Rectal smooth muscle tissue (tissue), 1 donor: Measurements from ENCODE around the gene WASHC4.
"Not testable (repeated sequence)": the region's sequence is repeated elsewhere in the genome, so short reads cannot be mapped to it uniquely, and the experiment has no call there.

ENCODE experiments used
- H3K27ac ChIP-seq: one replicate; pipeline ENCODE4 v1.7.0; 2013; ENCODE audit warnings: low read depth, low read length, inconsistent platforms
- H3K27me3 ChIP-seq: one replicate; pipeline ENCODE4 v1.7.0; 2013; ENCODE audit warnings: low read length; ENCODE audit not compliant: control insufficient read depth, insufficient read depth
- H3K36me3 ChIP-seq: one replicate; pipeline ENCODE4 v1.7.0; 2013; ENCODE audit warnings: low read length; ENCODE audit not compliant: control insufficient read depth, insufficient read depth
- H3K4me1 ChIP-seq: one replicate; pipeline ENCODE4 v1.7.0; 2013; ENCODE audit warnings: low read length; ENCODE audit not compliant: control insufficient read depth, insufficient read depth
- H3K4me3 ChIP-seq: one replicate; pipeline ENCODE4 v1.7.0; 2013; ENCODE audit warnings: low read length
- H3K9ac ChIP-seq: one replicate; pipeline ENCODE4 v1.7.0; 2013; ENCODE audit warnings: low read length

WASHC4 gene

GRCh38 chr12:105157606-105158005, 50.1 kb downstream of the WASHC4 start:
- no peaks in the 10 kb centered on the region for H3K4me1 ChIP-seq
- peaks cover 14% of the 10 kb centered on the region for H3K36me3 ChIP-seq
- no peak overlapping the region for H3K4me3 ChIP-seq

DNA sequence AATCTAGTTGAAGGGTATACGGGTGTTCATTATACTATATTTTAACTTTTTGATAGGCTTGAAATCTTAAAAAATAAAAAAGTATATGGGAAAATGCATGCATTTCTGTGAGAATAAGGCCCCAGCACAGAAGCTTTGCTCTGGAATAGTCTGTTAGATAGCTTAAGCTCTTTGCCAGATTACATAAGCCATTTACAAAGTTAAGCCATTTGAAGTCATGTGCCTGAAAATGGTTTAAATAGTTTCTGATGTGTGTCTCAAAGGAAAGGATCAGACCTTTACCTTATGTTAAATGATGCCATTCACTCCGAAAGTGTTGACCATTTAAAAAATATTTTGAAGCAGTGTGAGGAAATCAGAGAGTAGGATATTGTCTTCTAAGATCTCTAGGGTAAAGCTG, 51.3 kb downstream of the WASHC4 start:
- Histone ChIP-seq H3K27ac (no peak overlapping the region), H3K27me3 (no peaks in the 10 kb centered on the region), H3K9ac (no peak overlapping the region), H3K36me3 (peaks cover 14% of the 10 kb centered on the region), H3K4me1 (no peaks in the 10 kb centered on the region), H3K4me3 (no peak overlapping the region)

More at GRCh38 chr12:105157606-105158005, 50.1 kb downstream of the WASHC4 start:
- Histone ChIP-seq H3K27me3 (no peaks in the 10 kb centered on the region), H3K27ac (no peak overlapping the region), H3K9ac (no peak overlapping the region)

GRCh38 chr12:105162174-105162573, 54.6 kb downstream of the WASHC4 start:
- Histone ChIP-seq H3K4me3 (no peak overlapping the region), H3K27ac (no peak overlapping the region)

GRCh38 chr12:105164068-105164467, 56.5 kb downstream of the WASHC4 start:
- Histone ChIP-seq H3K4me3 (no peak overlapping the region), H3K4me1 (no peaks in the 10 kb centered on the region), H3K36me3 (peaks cover 7% of the 10 kb centered on the region), H3K9ac (no peak overlapping the region), H3K27ac (no peak overlapping the region), H3K27me3 (no peaks in the 10 kb centered on the region)

More at GRCh38 chr12:105162174-105162573, 54.6 kb downstream of the WASHC4 start:
- no peaks in the 10 kb centered on the region for H3K4me1 ChIP-seq
- H3K36me3 ChIP-seq = peaks cover 7% of the 10 kb centered on the region
- no peak overlapping the region for H3K9ac ChIP-seq
- no peaks in the 10 kb centered on the region for H3K27me3 ChIP-seq

- no peak overlapping the region for H3K4me3 ChIP-seq
- no peak overlapping the region for H3K9ac ChIP-seq
- peaks cover 9% of the 10 kb centered on the region for H3K36me3 ChIP-seq
- no peaks in the 10 kb centered on the region for H3K27me3 ChIP-seq
- H3K4me1 ChIP-seq = no peaks in the 10 kb centered on the region
- H3K27ac ChIP-seq = no peak overlapping the region
Measured at GRCh38 chr12:105166736-105167135, 59.2 kb downstream of the WASHC4 start.

DNA sequence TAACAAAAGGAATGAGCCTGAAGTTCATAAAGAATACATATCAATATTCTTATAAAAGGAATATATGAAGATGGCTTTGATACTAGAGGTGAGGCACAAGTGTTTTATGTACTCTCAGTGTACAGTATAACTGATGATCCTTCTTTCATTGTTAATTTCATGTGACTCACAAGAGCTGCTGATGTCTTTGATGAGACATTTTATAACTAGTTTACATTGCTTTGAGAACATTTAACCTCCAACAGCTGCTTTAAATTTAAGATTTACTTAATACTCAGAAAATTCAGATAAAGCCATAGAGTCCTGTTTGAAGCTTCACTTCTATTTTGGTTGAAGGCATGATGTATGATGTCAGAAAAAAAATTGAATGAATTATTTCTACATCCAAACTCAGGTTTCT, 59.8 kb downstream of the WASHC4 start:
- Histone ChIP-seq H3K9ac (no peak overlapping the region), H3K4me3 (no peak overlapping the region), H3K27me3 (no peaks in the 10 kb centered on the region), H3K27ac (no peak overlapping the region), H3K36me3 (peaks cover 9% of the 10 kb centered on the region), H3K4me1 (no peaks in the 10 kb centered on the region)

DNA sequence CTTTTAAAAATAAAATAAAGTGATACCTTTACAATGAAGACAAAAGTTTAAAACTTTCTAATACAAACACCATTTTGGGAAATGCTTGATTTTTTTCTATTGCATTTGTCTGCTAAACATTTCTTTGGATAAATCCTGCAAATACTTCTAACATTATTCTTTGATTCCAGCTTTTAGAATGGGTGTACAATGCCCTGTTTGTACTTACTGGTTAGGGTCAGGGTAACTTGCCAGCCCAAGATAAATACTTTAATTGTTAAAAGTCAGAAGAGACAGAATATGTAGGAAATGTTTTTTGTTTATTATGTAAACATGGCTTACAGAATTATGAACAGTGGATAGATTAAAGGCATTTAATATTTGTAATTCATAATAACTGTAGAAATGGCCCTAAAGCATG, 60.5 kb downstream of the WASHC4 start:
- Histone ChIP-seq H3K27ac (no peak overlapping the region), H3K4me1 (no peaks in the 10 kb centered on the region), H3K27me3 (no peaks in the 10 kb centered on the region), H3K36me3 (peaks cover 9% of the 10 kb centered on the region), H3K4me3 (no peak overlapping the region), H3K9ac (no peak overlapping the region)

- Histone ChIP-seq H3K4me3 (no peak overlapping the region), H3K36me3 (peaks cover 10% of the 10 kb centered on the region), H3K27ac (no peak overlapping the region), H3K4me1 (no peaks in the 10 kb centered on the region), H3K9ac (no peak overlapping the region), H3K27me3 (no peaks in the 10 kb centered on the region)
Measured at GRCh38 chr12:105170139-105170538, 62.6 kb downstream of the WASHC4 start.

GRCh38 chr12:105171691-105172436, 64.3 kb downstream of the WASHC4 start:
- Histone ChIP-seq H3K9ac (no peak overlapping the region), H3K4me1 (no peaks in the 10 kb centered on the region), H3K4me3 (no peak overlapping the region), H3K36me3 (peaks cover 18% of the 10 kb centered on the region), H3K27ac (no peak overlapping the region), H3K27me3 (no peaks in the 10 kb centered on the region)

GRCh38 chr12:105175397-105175990, 68.0 kb downstream of the WASHC4 start:
- no peak overlapping the region for H3K27ac ChIP-seq
- no peak overlapping the region for H3K4me3 ChIP-seq
- H3K36me3 ChIP-seq = peaks cover 15% of the 10 kb centered on the region
- no peaks in the 10 kb centered on the region for H3K4me1 ChIP-seq
- H3K27me3 ChIP-seq = no peaks in the 10 kb centered on the region
- H3K9ac ChIP-seq = no peak overlapping the region

GRCh38 chr12:105177208-105177607, 69.7 kb downstream of the WASHC4 start:
- Histone ChIP-seq H3K4me3 (no peak overlapping the region), H3K27ac (no peak overlapping the region), H3K9ac (no peak overlapping the region), H3K27me3 (no peaks in the 10 kb centered on the region), H3K4me1 (no peaks in the 10 kb centered on the region), H3K36me3 (peaks cover 15% of the 10 kb centered on the region)

DNA sequence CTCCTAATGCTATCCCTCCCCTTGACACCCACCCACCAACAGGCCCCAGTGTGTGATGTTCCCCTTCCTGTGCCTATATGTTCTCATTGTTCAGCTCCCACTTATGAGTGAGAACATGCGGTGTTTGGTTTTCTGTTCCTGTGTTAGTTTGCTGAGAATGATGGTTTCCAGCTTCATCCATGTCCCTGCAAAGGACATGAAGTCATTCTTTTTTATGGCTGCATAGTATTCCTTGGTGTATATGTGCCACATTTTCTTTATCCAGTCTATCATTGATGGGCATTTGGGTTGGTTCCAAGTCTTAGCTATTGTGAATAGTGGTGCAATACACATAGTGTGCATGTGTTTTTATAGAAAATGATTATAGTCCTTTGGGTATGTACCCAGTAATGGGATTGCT, 71.6 kb downstream of the WASHC4 start:
- not testable (repeated sequence) for H3K9ac ChIP-seq, H3K27ac ChIP-seq, H3K4me3 ChIP-seq, H3K27me3 ChIP-seq, H3K4me1 ChIP-seq
- peaks cover 12% of the 10 kb centered on the region for H3K36me3 ChIP-seq

GRCh38 chr12:105183406-105183805, 75.9 kb downstream of the WASHC4 start:
- not testable (repeated sequence) for H3K4me3 ChIP-seq, H3K27me3 ChIP-seq, H3K9ac ChIP-seq, H3K27ac ChIP-seq, H3K36me3 ChIP-seq, H3K4me1 ChIP-seq
